HepG2 (cell line): ENCODE measurements around the gene PIK3IP1. TPM values are rescaled to one million over a fixed set of nuclear protein-coding genes. Genes with fewer than 3 reads are reported as not detected.

Source experiments
- ATAC-seq: fragments of 200-7000 bp; cut with Tn5 transposase; 3 replicates; pipeline ENCODE4 v1.9.1; 2020; ENCODE audit warnings: mild to moderate bottlenecking, moderate library complexity
- BruUV-seq: library from RNA; stranded (reverse); fragments of 400-500 nt; replicated peaks from 2 replicates; lab custom pipeline; 2021; lab: Mats Ljungman, UMichigan
- CTCF ChIA-PET: fragments of 300-600 bp; formaldehyde crosslinking; extraction: SDS; loops from one replicate; lab custom pipeline; 2021; ENCODE audit warnings: low total read pairs, inconsistent platforms, low intra/inter-chr PET ratio; lab: Yijun Ruan, JAX
- POLR2A ChIA-PET: fragments of 350-600 bp; sonication (Branson Sonifier 250); formaldehyde crosslinking; loops from one replicate; lab custom pipeline; 2020; ENCODE audit warnings: antibody characterized with exemption, inconsistent platforms; lab: Yijun Ruan, JAX
- DNase-seq: peaks from one replicate; pipeline ENCODE4 v3.0.0-alpha.2; 2015; ENCODE audit warnings: low spot score
- FAIRE-seq: peaks from 3 replicates; lab custom pipeline; 2011; peaks lifted over from hg19 to GRCh38; lab: Jason Lieb, UNC
- H2AFZ ChIP-seq: one replicate; pipeline ENCODE4 v1.6.1; 2011; ENCODE audit warnings: low read length, inconsistent platforms
- H3K27ac ChIP-seq: fragments of 300-600 bp; 3 replicates; pipeline ENCODE4 v1.8.0; 2011; ENCODE audit warnings: mixed run types, mild to moderate bottlenecking, mixed read lengths, low read length, inconsistent platforms; ENCODE audit not compliant: insufficient read depth; ENCODE audit errors: extremely low read length
- H3K27me3 ChIP-seq, 2 experiments: fragments of 200-600 bp in 1 of 2; 2 replicates in 1 of 2; 3 replicates in 1 of 2; pipeline versions ENCODE4 v1.6.0 to v1.8.0; 2011; ENCODE audit warnings: low read length in 2 of 2, mild to moderate bottlenecking in 2 of 2, moderate library complexity in 2 of 2, inconsistent platforms in 1 of 2; ENCODE audit not compliant: insufficient read depth in 2 of 2, control insufficient read depth in 1 of 2
- H3K36me3 ChIP-seq, 2 experiments: fragments of 200-600 bp in 1 of 2; replicated peaks in 1 of 2; 2 replicates in 1 of 2; 3 replicates in 1 of 2; pipeline versions ENCODE4 v1.5.1 to v1.8.0; 2011; ENCODE audit warnings: low read length in 2 of 2, inconsistent platforms in 1 of 2; ENCODE audit not compliant: insufficient read depth in 2 of 2, control insufficient read depth in 1 of 2
- H3K4me1 ChIP-seq: 2 replicates; pipeline ENCODE4 v1.5.1; 2012; ENCODE audit warnings: low read length, inconsistent platforms; ENCODE audit not compliant: insufficient read depth
- H3K4me2 ChIP-seq: 2 replicates; pipeline ENCODE4 v1.6.0; 2011; ENCODE audit warnings: low read depth, low read length, inconsistent platforms
- H3K4me3 ChIP-seq, 3 experiments: fragments of 200-600 bp in 1 of 3; sonication (generic), shearing (Covaris generic) in 1 of 3; replicated peaks in 1 of 3; 2 replicates each; pipeline ENCODE4 v1.5.1; 2011 to 2016; ENCODE audit warnings: low read length in 3 of 3, inconsistent platforms in 2 of 3, low read depth in 2 of 3, mild to moderate bottlenecking in 2 of 3, control low read depth in 1 of 3, mixed read lengths in 1 of 3; ENCODE audit not compliant: insufficient read depth in 1 of 3
- H3K79me2 ChIP-seq: one replicate; pipeline ENCODE4 v1.6.1; 2011; ENCODE audit warnings: low read length, inconsistent platforms; ENCODE audit not compliant: insufficient read depth
- H3K9ac ChIP-seq: 2 replicates; pipeline ENCODE4 v1.6.0; 2011; ENCODE audit warnings: mild to moderate bottlenecking, low read depth, low read length, inconsistent platforms; ENCODE audit not compliant: insufficient read depth
- H3K9me3 ChIP-seq: 2 replicates; pipeline ENCODE4 v1.5.1; 2012; ENCODE audit warnings: mild to moderate bottlenecking, low read length
- H4K20me1 ChIP-seq: 2 replicates; pipeline ENCODE4 v1.6.0; 2011; ENCODE audit warnings: inconsistent platforms, mild to moderate bottlenecking, low read length, moderate library complexity; ENCODE audit not compliant: insufficient read depth
- ADNP ChIP-seq: sonication (generic); formaldehyde crosslinking; IDR thresholded peaks from 2 replicates; pipeline ENCODE4 v1.4.0; 2020; ENCODE audit warnings: missing genetic modification reagents
- ASH2L ChIP-seq: fragments of 300-600, 200-600 bp; sonication (generic); IDR thresholded peaks from 2 replicates; pipeline ENCODE4 v1.7.0; 2017; ENCODE audit warnings: low read depth, mild to moderate bottlenecking, moderate library complexity, mixed read lengths, low read length; ENCODE audit not compliant: insufficient read length
- CSRNP2 ChIP-seq: sonication (generic); formaldehyde crosslinking; conservative IDR thresholded peaks from 2 replicates; pipeline ENCODE4 v1.8.0; 2022; ENCODE audit warnings: low read depth, missing genetic modification reagents
- HNRNPK ChIP-seq: fragments of 200-400 bp; formaldehyde crosslinking; IDR thresholded peaks from 2 replicates; pipeline ENCODE4 v1.6.1; 2018; ENCODE audit warnings: low read length, low read depth, moderate library complexity, mild to moderate bottlenecking; ENCODE audit not compliant: poor library complexity, severe bottlenecking
- MAZ ChIP-seq, 2 experiments: sonication (generic) in 1 of 2; formaldehyde crosslinking in 1 of 2; IDR thresholded peaks; 2 replicates each; pipeline versions ENCODE4 v1.5.0 to v1.6.1; 2012 to 2020; ENCODE audit warnings: low read depth in 2 of 2, mild to moderate bottlenecking in 2 of 2, borderline replicate concordance in 1 of 2, improper control_type of control experiment in 1 of 2, low read length in 1 of 2, missing genetic modification reagents in 1 of 2, moderate library complexity in 1 of 2
- MYNN ChIP-seq: sonication (generic); formaldehyde crosslinking; IDR thresholded peaks from 2 replicates; pipeline ENCODE4 v1.4.0; 2020; ENCODE audit warnings: mild to moderate bottlenecking, low read depth, missing genetic modification reagents
- NR2F2 ChIP-seq: IDR thresholded peaks from 2 replicates; pipeline ENCODE4 v1.6.1; 2012; ENCODE audit warnings: low read depth, inconsistent platforms, borderline replicate concordance
- RBM22 ChIP-seq: fragments of 200-400 bp; formaldehyde crosslinking; optimal IDR thresholded peaks from 2 replicates; pipeline ENCODE3; 2017; ENCODE audit warnings: mild to moderate bottlenecking, low read length, moderate library complexity
- RCOR2 ChIP-seq: IDR thresholded peaks from 2 replicates; pipeline ENCODE4 v1.6.1; 2016; ENCODE audit warnings: missing biosample characterization, missing genetic modification reagents
- RFXANK ChIP-seq: IDR thresholded peaks from 2 replicates; pipeline ENCODE4 v1.6.1; 2016
- TFDP1 ChIP-seq: IDR thresholded peaks from 2 replicates; pipeline ENCODE4 v1.6.1; 2016; ENCODE audit warnings: missing compliant biosample characterization, missing genetic modification reagents, borderline replicate concordance
- TRIM22 ChIP-seq: fragments of 450-650 bp; IDR thresholded peaks from 2 replicates; pipeline ENCODE4 v1.6.1; 2017
- TSC22D2 ChIP-seq: sonication (generic); formaldehyde crosslinking; IDR thresholded peaks from 2 replicates; pipeline ENCODE4 v1.5.1; 2020; ENCODE audit warnings: missing genetic modification reagents, mild to moderate bottlenecking, borderline replicate concordance
- WIZ ChIP-seq: sonication (generic); formaldehyde crosslinking; IDR thresholded peaks from 2 replicates; pipeline ENCODE4 v1.5.1; 2020; ENCODE audit warnings: mild to moderate bottlenecking, missing genetic modification reagents
- ZBTB10 ChIP-seq: sonication (generic); formaldehyde crosslinking; IDR thresholded peaks from 2 replicates; pipeline ENCODE4 v1.4.0; 2020; ENCODE audit warnings: missing genetic modification reagents, borderline replicate concordance
- ZFAT ChIP-seq: sonication (generic); formaldehyde crosslinking; conservative IDR thresholded peaks from 2 replicates; pipeline ENCODE4 v1.8.1; 2023; ENCODE audit warnings: missing genetic modification reagents, inconsistent platforms
- ZFYVE20 ChIP-seq: sonication (generic); formaldehyde crosslinking; IDR thresholded peaks from 2 replicates; pipeline ENCODE4 v1.8.0; 2023; ENCODE audit warnings: low read depth, mild to moderate bottlenecking, moderate library complexity, missing genetic modification reagents, borderline replicate concordance
- ZNF260 ChIP-seq: sonication (generic); formaldehyde crosslinking; IDR thresholded peaks from 2 replicates; pipeline ENCODE4 v1.4.0; 2020; ENCODE audit warnings: missing genetic modification reagents, low read depth, mild to moderate bottlenecking, borderline replicate concordance
- ZNF3 ChIP-seq: IDR thresholded peaks from 2 replicates; pipeline ENCODE4 v1.7.0; 2017; ENCODE audit warnings: inconsistent platforms
- WGBS: methylation state at CpG from one replicate; pipeline ENCODE4 v1.1.6; 2017; ENCODE audit warnings: low lambda C conversion rate; 5-methylcytosine and 5-hydroxymethylcytosine counted together
- in situ Hi-C: cut with HindIII; loops from 2 replicates; pipeline ENCODE4 v1.10.0; 2017; ENCODE audit warnings: low pct_unique_long_range_greater_than_20kb; ENCODE audit not compliant: extremely low pct_ligation_motif_present
- intact Hi-C: fragments of 100-400 bp; cut with micrococcal nuclease; formaldehyde crosslinking; loops from one replicate; pipeline ENCODE4 v1.10.0; 2022; ENCODE audit not compliant: unreplicated experiment
- polyA plus RNA-seq, 8 experiments: library from polyadenylated mRNA; depleted of rRNA in 3 of 8; stranded (reverse) in 7 of 8; unstranded in 1 of 8; fragments of >200 nt; fragmentation: Illumina TruSeq in 4 of 8; extraction: Trizol in 4 of 8; gene quantifications; 2 replicates each; pipeline versions ENCODE4 v1.2.1 to v1.2.3, GENCODE V29; 2011 to 2016; ENCODE audit warnings: low read depth in 4 of 8, missing spikeins in 1 of 8, mixed read lengths in 1 of 8; ENCODE audit not compliant: insufficient read depth in 1 of 8
- total RNA-seq, 5 experiments: library from RNA; depleted of rRNA; stranded (reverse); fragments of >200 nt; fragmentation: Illumina TruSeq; extraction: Trizol; gene quantifications; 2 replicates each; pipeline ENCODE4 v1.2.3, GENCODE V29; 2016; ENCODE audit warnings: low read depth in 1 of 5

Gene PIK3IP1
- total and polyA plus RNA-seq, 2 of the 13 experiments (the other 11 are each of a cell fraction or from before 2014, with no cell fraction given): 1.3 to 2.5 TPM

GRCh38 chr22:31334329-31334728 lies 42.0 kb upstream of the PIK3IP1 start:
- Histone ChIP-seq H3K4me1 (peaks cover 29% of the 10 kb centered on the region), H3K4me3 (no peak overlapping the region), H3K36me3 (peaks cover 43 to 82% of the 10 kb centered on the region in 2 experiments), H3K9me3 (no peaks in the 10 kb centered on the region), H3K27ac (no peak overlapping the region), H3K4me2 (no peak overlapping the region), H3K9ac (no peak overlapping the region), H3K79me2 (peaks cover 36% of the 10 kb centered on the region), H4K20me1 (peaks cover 50% of the 10 kb centered on the region), H2AFZ (no peak overlapping the region), H3K27me3 (no peaks in the 10 kb centered on the region)
- no TSS peak for BruUV-seq
- POLR2A ChIA-PET: interaction anchor here (1.2 kb wide), 1 partner anchor 12 kb away, joined by 3 read pairs; the partner anchor contains the start of gene PATZ1
- WGBS: 97% methylated on average over 3 of the region's 5 CpGs
- in situ Hi-C loops (no loop called here), intact Hi-C loops (no loop called here)
- DNase-seq (no peak), FAIRE-seq (no peak), ATAC-seq (no peak)
- CTCF ChIA-PET: no interaction called here
- TF ChIP-seq RFXANK (CRISPR knock-in tag) (no peak), ADNP (CRISPR knock-in tag) (no peak), MAZ (IDR thresholded peaks at IDR 0.05; ENCODE audit: borderline replicate concordance, low read depth, low read length) (no peak), MAZ (CRISPR knock-in tag; IDR thresholded peaks at IDR 0.05; ENCODE audit: low read depth) (no peak), ZNF3 (CRISPR knock-in tag) (no peak), NR2F2 (no peak), HNRNPK (no peak), CSRNP2 (CRISPR knock-in tag) (no peak), RCOR2 (CRISPR knock-in tag) (no peak), MYNN (CRISPR knock-in tag) (no peak), WIZ (CRISPR knock-in tag) (no peak), ZNF260 (CRISPR knock-in tag) (no peak), ZFAT (no peak), ASH2L (no peak), TRIM22 (no peak), TSC22D2 (CRISPR knock-in tag) (no peak), TFDP1 (CRISPR knock-in tag) (no peak), RBM22 (no peak), ZBTB10 (no peak), ZFYVE20 (no peak)
